ENCODE results near the gene CD59. TPM values are rescaled to one million over a fixed set of nuclear protein-coding genes. Genes with fewer than 3 reads are reported as not detected.

The CD59 gene, protein sequence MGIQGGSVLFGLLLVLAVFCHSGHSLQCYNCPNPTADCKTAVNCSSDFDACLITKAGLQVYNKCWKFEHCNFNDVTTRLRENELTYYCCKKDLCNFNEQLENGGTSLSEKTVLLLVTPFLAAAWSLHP
- 370 and 1,056 TPM in 2 replicates for total RNA-seq

DNA sequence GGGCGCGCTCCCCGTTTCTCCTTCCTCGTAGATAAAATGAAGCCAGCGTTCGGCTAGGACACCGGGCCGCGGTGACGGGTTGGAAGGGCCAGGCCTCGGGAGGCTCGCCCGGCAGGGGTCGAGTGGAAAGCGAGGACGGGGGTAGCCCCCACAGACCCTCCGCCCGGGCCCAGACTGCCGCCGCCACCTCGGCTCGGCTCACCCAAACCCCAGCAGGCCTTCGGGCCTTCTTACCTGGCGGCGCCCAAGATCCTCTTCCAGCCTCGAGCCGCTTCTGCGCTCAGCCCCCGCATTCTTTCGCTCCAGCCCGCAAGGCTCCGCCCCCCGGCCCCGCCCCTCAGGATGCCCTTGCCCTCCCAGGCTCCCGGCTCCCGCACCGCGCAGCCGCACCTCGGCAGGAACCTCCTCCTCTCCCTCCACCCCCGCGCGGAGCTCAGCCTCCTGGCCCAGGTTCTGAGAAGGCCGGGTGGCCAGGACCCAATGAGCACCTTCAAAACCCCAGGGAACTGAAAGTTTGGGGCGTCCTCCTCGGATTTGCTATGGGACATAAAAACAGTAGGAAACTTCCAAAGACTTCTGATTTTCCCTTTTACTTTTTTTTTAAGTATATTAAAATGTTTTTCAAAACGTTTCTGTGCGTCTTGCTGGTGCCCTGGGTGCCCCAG, at the start of gene CD59:
TSS of gene CD59 (minus strand) at position 276 of the 665 bp plus-strand sequence. CDS start 13,978 bp downstream, outside the sequence.

DNA sequence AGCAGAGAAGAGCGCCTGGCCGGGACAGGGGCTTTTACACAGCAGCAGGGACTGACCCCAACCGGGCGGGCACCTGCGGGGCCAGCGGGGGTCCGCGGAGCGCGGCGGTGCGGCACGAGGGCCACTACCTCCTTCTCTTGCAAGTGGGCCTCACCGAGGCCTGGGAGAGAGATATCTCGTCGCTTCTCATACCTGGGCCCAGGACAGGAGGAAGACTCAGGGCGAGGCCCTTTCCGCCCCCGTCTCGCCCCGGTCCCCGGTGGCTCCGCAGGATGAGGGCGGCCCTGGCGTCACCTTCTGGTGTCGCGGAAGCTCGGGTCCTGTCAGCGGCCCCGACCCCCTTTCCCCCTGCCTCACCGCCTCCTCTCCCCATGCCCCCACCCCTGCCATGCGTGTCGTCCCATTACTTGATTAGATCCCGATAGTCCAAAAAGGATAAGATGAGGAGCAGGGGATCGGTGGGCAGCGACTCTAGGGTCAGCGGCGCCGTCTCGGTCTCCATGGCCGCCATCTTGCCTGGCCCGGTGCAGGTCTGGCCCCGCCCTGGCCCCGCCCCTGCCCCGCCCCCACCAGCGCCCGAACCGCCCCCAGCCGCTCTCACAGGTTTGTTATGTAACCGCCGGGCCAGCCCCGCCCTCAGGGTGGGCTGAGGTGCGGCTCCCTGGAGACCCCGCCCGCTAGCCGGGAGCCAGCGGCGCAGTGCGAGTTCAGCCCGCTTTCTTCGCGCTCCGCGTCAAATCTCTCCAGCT, 37.9 kb upstream of the CD59 start, which contains the start of gene FBXO3:
TSS of gene FBXO3 (minus strand) at position 534 of the 749 bp plus-strand sequence. CDS start at position 511, 23 bp downstream.

DNA sequence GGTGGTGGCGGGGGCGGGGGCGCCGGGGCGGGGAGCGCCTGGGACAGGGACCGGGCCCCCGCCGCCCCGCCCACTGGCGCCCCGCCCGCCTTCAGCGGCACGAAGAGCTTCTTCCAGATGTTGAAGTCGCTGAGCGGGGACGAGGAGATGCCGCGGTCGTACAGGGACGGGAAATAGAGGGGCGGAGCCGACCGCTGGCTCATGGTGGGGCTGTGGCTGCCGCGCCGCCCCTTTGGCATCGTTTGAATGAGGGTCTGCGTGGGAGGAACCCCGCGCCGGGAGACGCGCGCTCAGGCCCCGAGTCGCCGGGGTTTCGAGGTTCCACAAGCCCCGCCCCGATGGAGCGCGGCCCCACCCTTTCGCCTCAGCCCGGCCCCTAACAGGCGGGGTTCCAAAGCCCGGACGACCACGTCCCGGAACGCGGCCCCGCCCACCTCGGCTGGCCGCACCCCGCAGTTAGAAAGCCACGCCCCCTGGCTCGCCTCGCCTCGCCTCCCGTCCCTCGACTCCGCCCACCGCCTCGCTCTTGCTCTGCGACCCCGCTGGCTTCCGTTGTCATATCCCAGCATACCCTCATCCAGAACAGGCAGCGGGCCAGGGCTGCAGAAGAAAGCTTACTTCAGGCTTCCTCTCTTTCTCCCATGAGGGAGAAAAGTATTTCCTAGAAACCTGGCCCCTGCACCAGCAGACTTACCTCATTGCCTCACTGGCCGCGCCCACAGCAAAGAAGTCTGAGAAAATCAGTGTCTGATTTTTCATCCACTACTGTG, 35.5 kb downstream of the CD59 start, which contains the start of gene C11orf91:
TSS of gene C11orf91 (minus strand) at position 325 of the 770 bp plus-strand sequence. CDS start at position 239, 86 bp downstream.

Other genes starting within 250 kb of the CD59 start
- not detected in 2 replicates for gene C11orf91, start 35.6 kb downstream of the CD59 start, total RNA-seq
- gene FBXO3, start 38.1 kb upstream of the CD59 start, total RNA-seq, result 41.8 and 45.1 TPM in 2 replicates
- gene LMO2, start 155.7 kb upstream of the CD59 start, total RNA-seq, result 0.09 TPM in 1 of 2 replicates, not detected in the other

Data from smooth muscle cell of the umbilical artery (primary cell).